ENCODE data around the gene SETD7. TPM values are rescaled to one million over a fixed set of nuclear protein-coding genes. Genes with fewer than 3 reads are reported as not detected.

SETD7 gene
- total RNA-seq, 1 experiment from 2014 or later = 41.6 TPM

DNA sequence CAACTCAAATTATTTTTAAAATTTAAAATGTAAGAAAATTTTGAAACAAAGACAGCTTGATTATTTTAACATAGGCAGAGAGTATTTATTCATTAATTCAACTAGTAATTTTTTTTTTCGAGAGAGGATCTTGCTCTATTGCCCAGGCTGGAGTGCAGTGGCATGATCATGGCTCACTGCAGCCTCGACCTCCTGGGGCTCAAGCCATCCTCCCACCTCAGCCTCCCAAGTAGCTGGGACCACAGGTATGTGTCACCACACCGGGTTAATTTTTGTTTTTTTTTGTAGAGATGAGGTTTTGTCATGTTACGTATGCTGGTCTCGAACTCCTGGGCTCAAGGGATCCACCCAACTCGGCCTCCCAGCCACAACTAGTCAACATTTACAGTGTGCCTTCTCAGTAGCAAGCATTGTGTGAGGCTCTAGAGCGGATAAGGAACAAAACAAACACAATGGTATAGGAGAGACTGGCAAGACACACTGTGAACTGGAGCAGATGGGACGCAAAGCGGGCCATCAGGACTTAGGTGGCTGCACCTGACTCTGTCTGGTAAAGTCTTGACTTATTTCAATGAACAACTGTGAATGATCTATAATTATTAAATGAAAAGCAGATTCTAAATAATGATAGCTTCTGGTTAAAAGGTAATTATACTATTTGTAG lies 21.6 kb downstream of the SETD7 start:
- BruUV-seq (replicated peaks) = no TSS peak
- Histone ChIP-seq H3K9ac (ENCODE audit: low read length) (no peak overlapping the region), H3K4me2 (ENCODE audit: low read length) (no peak overlapping the region), H3K9me2 (ENCODE audit: insufficient read depth) (no peaks in the 10 kb centered on the region), H3K27me3 (ENCODE audit: insufficient read depth, low read length) (no peaks in the 10 kb centered on the region), H2AFZ (ENCODE audit: low read depth, low read length, poor library complexity, severe bottlenecking) (no peak overlapping the region), H3K79me2 (ENCODE audit: insufficient read depth, low read length) (peaks cover 31% of the 10 kb centered on the region), H3K4me3 (replicated peaks in 1 of 2; ENCODE audit: low read depth in 1 of 2, low read length in 2 of 2) (no peak overlapping the region), H3K4me1 (ENCODE audit: control insufficient read depth in 1 of 2, insufficient read depth in 2 of 2, low read length in 2 of 2) (no peaks in the 10 kb centered on the region; a peak in 1 of 4 replicates), H3K9me3 (ENCODE audit: control insufficient read depth in 1 of 2, insufficient read depth in 1 of 2, low read depth in 1 of 2, low read length in 2 of 2) (no peaks in the 10 kb centered on the region), H4K20me1 (ENCODE audit: insufficient read depth) (no peaks in the 10 kb centered on the region), H3K27ac (ENCODE audit: low read depth, low read length) (no peak overlapping the region), H3K36me3 (ENCODE audit: control insufficient read depth in 1 of 2, insufficient read depth in 2 of 2, low read length in 2 of 2) (peaks cover 2 to 4% of the 10 kb centered on the region in 2 experiments; a peak in 2 of 4 replicates)
- ChIA-PET CTCF (no interaction called here), POLR2A (no interaction called here), RAD21 (ENCODE audit: low non-redundant PET in 1 of 2, low total read pairs in 2 of 2, uncharacterized antibody in 2 of 2, unreplicated experiment in 2 of 2) (no interaction called here)
- ATAC-seq = no peak
- TF ChIP-seq POLR2A (IDR thresholded peaks at IDR 0.05; ENCODE audit: borderline replicate concordance, extremely low read depth, insufficient read depth, insufficient read length) (no peak), RAD21 (IDR thresholded peaks at IDR 0.05; ENCODE audit: low read depth) (no peak)
- no peak for DNase-seq (ENCODE audit: low read depth, low spot score)
- intact Hi-C loops (cut with micrococcal nuclease) = loop anchor here (1.0 to 10.0 kb wide), 4 partner anchors 23 to 500 kb away; no protein-coding TSS in a partner anchor

DNA sequence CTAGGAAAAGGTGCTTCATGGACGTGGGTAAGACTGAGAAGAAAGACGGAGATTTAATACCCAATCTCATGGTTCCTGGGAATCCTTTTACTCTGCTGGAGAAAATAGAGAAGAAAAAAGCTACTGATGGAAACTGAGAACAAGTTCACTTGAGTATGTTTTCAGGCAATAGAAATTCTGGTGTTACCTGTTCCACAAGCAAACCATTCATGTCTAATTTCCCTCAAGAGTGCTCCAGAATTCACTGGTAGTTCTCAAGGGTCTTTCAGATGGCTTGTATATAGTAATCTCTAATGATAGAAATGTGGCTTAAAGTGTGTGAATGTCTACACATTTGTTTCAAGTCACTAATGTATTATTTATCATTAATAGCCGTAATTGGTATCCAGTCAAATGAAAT lies 22.5 kb downstream of the SETD7 start:
- TF ChIP-seq SRF (IDR thresholded peaks at IDR 0.05; ENCODE audit: low read depth) (no peak), SP1 (IDR thresholded peaks at IDR 0.05; ENCODE audit: low read depth) (no peak), EZH2 (IDR thresholded peaks at IDR 0.05) (no peak)

More for the DNA sequence above, 22.5 kb downstream of the SETD7 start:
- DNase-seq (ENCODE audit: low read depth, low spot score) (no peak), ATAC-seq (no peak)
- ChIA-PET RAD21 (ENCODE audit: low non-redundant PET in 1 of 2, low total read pairs in 2 of 2, uncharacterized antibody in 2 of 2, unreplicated experiment in 2 of 2) (no interaction called here), CTCF (no interaction called here), POLR2A (no interaction called here)
- Histone ChIP-seq H3K79me2 (ENCODE audit: insufficient read depth, low read length) (peaks cover 25% of the 10 kb centered on the region), H3K4me1 (ENCODE audit: control insufficient read depth in 1 of 2, insufficient read depth in 2 of 2, low read length in 2 of 2) (no peaks in the 10 kb centered on the region; a peak in 1 of 4 replicates), H3K9me2 (ENCODE audit: insufficient read depth) (no peaks in the 10 kb centered on the region), H3K36me3 (ENCODE audit: control insufficient read depth in 1 of 2, insufficient read depth in 2 of 2, low read length in 2 of 2) (peaks cover 2 to 8% of the 10 kb centered on the region in 2 experiments; a peak in 3 of 4 replicates), H3K27ac (ENCODE audit: low read depth, low read length) (no peak overlapping the region), H3K9me3 (ENCODE audit: control insufficient read depth in 1 of 2, insufficient read depth in 1 of 2, low read depth in 1 of 2, low read length in 2 of 2) (no peaks in the 10 kb centered on the region), H4K20me1 (ENCODE audit: insufficient read depth) (no peaks in the 10 kb centered on the region), H3K4me3 (replicated peaks in 1 of 2; ENCODE audit: low read depth in 1 of 2, low read length in 2 of 2) (no peak overlapping the region), H3K9ac (ENCODE audit: low read length) (no peak overlapping the region), H2AFZ (ENCODE audit: low read depth, low read length, poor library complexity, severe bottlenecking) (no peak overlapping the region), H3K27me3 (ENCODE audit: insufficient read depth, low read length) (no peaks in the 10 kb centered on the region), H3K4me2 (ENCODE audit: low read length) (no peak overlapping the region)
- intact Hi-C loops (cut with micrococcal nuclease) = loop anchor here (10.0 kb wide), 3 partner anchors 119 to 499 kb away; no protein-coding TSS in a partner anchor
- BruUV-seq (replicated peaks) = no TSS peak

Data from HCT116 (cell line).